ENCODE results near the gene GPSM3.

GRCh38 chr6:32190911-32191677 is 1.3 kb downstream of the GPSM3 start:
- TF ChIP-seq CTCF (IDR thresholded peaks at IDR 0.05; ENCODE audit: extremely low read depth in 1 of 2, insufficient read depth in 1 of 2, low read depth in 1 of 2, low read length in 2 of 2) (no peak), POLR2A (IDR thresholded peaks at IDR 0.05; ENCODE audit: low read depth, low read length) (peak; percentile 4), POLR2AphosphoS5 (IDR thresholded peaks at IDR 0.05; ENCODE audit: insufficient read depth, low read depth, low read length) (no peak), MAX (IDR thresholded peaks at IDR 0.05; ENCODE audit: insufficient read depth, insufficient read length) (no peak), JUN (IDR thresholded peaks at IDR 0.05; ENCODE audit: borderline replicate concordance, insufficient read depth, insufficient read length, low read depth) (no peak), EZH2 (IDR thresholded peaks at IDR 0.05; ENCODE audit: borderline replicate concordance, low read depth, low read length, severe bottlenecking) (no peak), MYC (IDR thresholded peaks at IDR 0.05; ENCODE audit: low read depth, low read length) (no peak), FOS (IDR thresholded peaks at IDR 0.05; ENCODE audit: borderline replicate concordance, insufficient read depth, low read length) (no peak), GATA2 (IDR thresholded peaks at IDR 0.05; ENCODE audit: insufficient read depth, insufficient read length, low read depth, low read length) (no peak)
